ENCODE measurements around the gene CDCA8. TPM values are rescaled to one million over a fixed set of nuclear protein-coding genes. Genes with fewer than 3 reads are reported as not detected.

CDCA8 gene
- 42.8 and 43.2 TPM in 2 replicates for total RNA-seq

DNA sequence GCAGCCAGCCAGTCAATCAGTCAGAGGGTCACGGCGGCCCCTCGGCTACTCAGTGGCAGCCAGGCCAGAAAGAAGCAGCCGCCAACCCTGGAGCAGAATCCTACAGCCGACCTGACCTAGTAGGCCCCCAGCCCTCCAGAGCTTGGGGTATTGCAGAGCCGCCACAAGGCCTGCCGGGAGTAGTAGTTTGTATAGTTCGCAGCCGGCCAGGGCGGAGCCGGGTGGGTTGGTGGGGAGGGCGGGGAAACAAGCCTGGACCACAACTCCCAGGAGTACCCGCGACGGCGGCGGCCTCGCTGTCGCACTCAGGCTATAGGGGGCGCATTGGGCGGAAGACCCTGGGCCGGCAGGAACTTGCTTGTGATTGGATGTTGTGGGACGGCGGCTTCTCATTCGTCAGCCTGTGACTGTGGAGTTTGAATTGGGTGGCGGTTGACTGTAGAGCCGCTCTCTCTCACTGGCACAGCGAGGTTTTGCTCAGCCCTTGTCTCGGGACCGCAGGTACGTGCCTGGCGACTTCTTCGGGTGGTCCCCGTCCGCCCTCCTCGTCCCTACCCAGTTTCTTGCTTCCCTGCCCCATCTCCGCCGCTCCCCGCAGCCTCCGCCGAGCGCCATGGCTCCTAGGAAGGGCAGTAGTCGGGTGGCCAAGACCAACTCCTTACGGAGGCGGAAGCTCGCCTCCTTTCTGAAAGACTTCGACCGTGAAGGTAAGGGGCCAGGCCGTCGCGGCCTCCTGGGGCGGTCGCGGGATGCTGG is at the start of gene CDCA8:
Gene CDCA8 (plus strand): TSS at position 439 of the 756 bp plus-strand sequence. CDS start 175 bp downstream, at position 614.
- intact Hi-C loops (cut with micrococcal nuclease) = loop anchor here (1.0 to 10.0 kb wide), 17 partner anchors 10 to 1543 kb away; partner anchors contain the start of genes C1orf122, INPP5B, MRPS15 and MTF1

DNA sequence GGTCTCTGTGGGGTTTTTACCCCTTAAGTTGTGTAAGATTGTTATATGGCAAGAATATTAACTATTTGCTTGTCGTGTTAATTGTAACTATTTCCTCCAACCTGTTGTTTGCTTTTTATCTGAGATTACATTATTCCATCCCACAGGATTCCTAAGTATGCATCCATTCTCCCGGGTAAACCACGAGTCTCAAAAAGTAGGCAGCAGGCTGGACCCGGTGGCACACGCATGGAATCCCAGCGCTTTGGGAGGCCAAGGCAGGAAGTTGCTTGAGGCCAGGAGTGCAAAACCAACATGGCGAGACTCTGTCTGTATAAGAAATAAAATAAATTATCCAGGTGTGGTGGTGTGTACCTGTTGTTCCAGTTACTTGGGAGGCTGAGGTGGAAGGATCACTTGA is 45.0 kb upstream of the CDCA8 start:
- intact Hi-C loops (cut with micrococcal nuclease) = no loop called here

GRCh38 chr1:37650173-37650572 is 42.1 kb upstream of the CDCA8 start:
- intact Hi-C loops (cut with micrococcal nuclease) = no loop called here

- intact Hi-C loops (cut with micrococcal nuclease) = no loop called here
Measured at GRCh38 chr1:37650721-37651120, 41.6 kb upstream of the CDCA8 start.

GRCh38 chr1:37651803-37652202 is 40.5 kb upstream of the CDCA8 start:
- intact Hi-C loops (cut with micrococcal nuclease) = no loop called here

GRCh38 chr1:37652976-37653375 is 39.3 kb upstream of the CDCA8 start:
- intact Hi-C loops (cut with micrococcal nuclease) = no loop called here

DNA sequence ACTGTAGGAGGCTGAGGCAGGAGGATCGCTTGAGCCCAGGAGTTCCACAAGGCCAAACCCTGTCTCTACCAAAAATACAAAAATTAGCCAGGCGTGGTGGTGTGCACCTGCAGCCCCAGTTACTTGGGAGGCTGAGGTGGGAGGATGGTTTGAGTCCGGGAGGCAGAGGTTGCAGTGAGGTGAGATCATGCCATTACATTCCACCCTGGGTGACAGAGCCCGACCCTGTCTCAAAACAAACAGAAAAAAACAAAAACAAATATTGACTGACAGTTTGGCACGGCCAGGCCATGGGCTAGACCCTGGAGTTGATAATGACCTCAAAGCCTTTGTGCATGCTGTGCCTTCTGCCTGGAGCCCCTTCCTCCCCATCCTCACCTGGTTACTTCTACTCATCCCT is 38.4 kb upstream of the CDCA8 start:
- intact Hi-C loops (cut with micrococcal nuclease) = no loop called here

GRCh38 chr1:37655274-37655673 is 37.0 kb upstream of the CDCA8 start:
- intact Hi-C loops (cut with micrococcal nuclease) = no loop called here

DNA sequence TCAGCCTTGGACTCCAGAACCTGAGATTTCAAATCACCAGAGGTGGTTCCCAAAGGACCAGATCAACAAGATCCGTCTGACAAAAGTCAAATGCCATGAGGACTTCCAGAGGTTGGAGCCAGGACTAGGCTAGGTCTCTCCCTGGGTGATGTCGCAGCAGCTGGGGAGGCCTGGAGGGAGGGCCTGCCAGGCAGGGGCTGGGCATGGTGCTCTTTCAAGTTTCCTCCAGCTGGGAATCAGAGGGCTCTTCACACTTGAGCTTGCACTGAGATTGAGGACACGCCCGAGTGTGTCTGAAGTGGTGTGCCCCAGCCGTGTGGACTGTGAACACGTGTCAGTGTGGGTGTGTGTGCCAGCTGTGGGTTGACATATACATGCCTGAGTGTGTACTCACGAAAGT is 36.3 kb upstream of the CDCA8 start:
- intact Hi-C loops (cut with micrococcal nuclease) = no loop called here

DNA sequence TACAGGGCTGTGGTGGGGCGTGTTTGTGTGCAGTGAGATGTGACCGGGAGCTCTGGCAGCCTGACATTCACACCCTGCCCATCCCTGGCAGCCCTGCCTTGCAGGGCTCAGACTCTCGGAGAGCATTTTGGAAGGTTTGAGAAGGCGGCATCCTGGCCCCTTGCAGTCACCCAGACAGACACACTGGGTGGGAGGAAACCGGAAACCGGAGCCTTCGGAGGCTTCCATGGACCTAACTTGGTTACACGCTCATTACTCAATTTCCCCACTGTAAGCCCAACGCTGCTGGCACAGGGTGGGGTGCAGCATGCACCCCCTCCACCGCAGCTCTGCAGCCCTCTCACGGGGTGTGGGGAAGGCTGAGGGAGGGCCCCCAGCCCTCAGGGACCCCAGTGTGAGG is 35.4 kb upstream of the CDCA8 start:
- intact Hi-C loops (cut with micrococcal nuclease) = no loop called here

GRCh38 chr1:37657620-37658412 is 34.5 kb upstream of the CDCA8 start:
- intact Hi-C loops (cut with micrococcal nuclease) = no loop called here

- intact Hi-C loops (cut with micrococcal nuclease) = no loop called here
Measured at GRCh38 chr1:37658486-37658885, 33.8 kb upstream of the CDCA8 start.

GRCh38 chr1:37660664-37661063 is 31.7 kb upstream of the CDCA8 start:
- intact Hi-C loops (cut with micrococcal nuclease) = no loop called here

- intact Hi-C loops (cut with micrococcal nuclease) = no loop called here
Measured at GRCh38 chr1:37661401-37661800, 30.9 kb upstream of the CDCA8 start.

DNA sequence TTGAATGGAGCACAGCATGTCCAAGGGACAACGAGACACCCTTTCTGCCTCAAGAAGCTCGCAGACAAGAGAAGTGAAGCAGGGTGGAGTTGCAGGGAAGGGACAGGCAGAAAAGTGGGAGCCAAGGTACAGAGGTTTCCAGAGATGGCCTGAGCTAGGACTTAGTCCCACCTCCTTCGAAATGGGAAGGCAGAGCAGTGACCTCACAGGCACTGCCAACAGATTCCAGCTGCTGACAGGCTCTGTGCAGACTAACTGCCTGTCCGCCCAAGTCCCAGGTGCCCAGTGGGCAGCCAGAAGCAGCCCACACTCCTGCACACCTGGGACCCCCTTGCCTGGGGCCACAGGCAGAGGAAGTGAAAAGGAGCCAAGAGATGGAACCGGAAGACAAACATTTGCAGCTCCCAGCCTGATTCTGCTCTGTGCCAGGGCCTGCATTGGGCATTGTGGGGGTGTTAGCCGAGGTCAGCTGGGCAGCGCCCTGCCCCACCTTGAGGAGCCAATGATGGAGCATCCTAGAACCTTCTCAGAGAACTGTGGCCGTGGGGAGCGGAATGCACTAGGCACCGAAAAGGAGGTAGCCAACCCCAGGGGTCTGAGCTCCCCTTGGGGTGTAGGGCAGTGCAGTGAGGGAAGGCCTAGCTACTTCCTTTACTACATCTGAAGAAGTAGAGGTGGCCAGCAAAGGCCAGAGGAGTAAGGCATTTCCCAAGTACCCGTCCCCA is 30.1 kb upstream of the CDCA8 start:
- intact Hi-C loops (cut with micrococcal nuclease) = no loop called here

DNA sequence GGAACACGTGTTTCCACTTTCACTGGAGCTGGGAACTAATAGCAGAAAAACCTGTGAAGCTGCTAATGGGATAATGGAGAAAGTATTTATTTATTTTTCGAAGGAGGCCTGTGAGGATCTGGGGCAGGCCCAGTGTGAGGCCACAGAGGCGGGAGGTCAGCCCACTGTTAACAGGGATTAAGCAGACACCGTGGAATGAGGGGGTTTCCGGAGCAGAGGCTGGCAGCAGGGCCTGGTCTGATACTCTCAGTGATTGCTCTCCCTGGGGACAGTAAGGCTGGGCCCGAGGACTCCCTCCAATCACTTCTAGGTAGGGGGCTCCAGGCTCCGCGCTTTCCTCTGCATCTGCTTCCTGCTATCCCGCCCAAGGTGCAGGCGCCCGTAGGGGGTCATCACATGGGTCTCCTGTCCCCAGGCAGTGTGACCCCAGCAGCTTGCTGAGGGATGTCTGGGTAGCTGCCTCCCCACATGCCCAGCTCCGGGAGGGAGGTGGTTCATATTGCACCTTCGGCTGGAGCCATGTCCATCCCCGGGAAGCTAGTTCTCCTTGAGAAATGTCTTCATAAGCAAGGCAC is 28.8 kb upstream of the CDCA8 start:
- intact Hi-C loops (cut with micrococcal nuclease) = no loop called here

DNA sequence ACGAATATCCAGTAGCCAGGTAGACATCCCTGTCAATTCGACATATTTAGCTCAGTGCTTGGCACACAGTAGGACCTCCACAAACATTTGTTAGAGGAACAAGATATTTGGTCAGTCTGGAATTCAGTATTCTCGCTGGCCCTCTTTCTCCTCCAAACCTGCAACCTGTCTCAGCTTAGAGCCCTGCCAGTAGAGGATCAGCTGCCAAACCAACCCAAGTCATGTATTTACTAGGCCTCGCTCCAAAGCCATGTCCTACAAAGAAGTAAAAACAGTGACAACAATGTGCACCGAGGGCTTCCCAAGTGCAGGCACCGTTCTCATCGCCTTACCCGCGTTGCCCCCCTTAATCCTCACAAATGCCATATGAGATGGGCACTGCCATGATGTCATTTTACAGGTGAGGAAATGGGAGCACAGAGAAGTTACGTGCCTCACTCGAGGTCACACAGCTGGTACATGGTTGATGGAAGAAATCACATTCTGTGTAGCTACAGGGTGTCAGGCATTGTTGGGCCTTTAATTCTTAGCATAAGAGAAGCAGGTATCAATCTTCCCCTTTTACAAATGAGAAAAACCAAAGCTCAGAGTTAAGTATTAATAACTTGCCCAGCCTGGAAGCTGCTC is 26.0 kb upstream of the CDCA8 start:
- intact Hi-C loops (cut with micrococcal nuclease) = no loop called here

DNA sequence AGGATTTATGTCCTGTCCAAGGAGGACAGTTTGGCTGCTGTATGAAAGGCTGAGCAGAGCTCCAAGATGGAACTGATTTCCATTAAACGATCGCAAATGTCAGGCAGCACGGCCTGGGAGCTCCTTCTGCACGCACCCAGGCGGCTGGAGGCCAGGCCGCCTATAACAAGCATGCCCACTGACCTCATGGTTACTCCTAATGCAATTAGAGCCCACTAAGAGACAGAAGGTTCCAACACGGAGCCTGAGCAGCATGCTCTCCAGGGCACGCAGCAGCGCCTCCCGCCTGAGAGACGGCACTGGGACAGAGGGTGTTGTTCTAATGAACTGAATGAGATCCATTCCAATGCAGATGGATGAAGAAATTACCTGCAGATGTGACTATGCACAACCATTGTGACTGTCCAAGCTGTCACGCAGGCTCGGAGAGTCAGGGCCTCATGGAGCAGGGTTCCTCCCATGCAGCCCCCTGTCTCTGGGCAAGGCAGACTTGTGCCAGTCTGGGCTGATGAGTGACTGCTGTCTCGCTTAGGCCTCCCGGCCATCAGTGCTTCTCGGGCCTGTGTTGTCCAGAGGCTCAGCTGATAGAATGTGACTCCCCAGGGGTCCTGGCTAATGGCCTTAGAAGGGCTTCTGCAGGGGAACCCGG is 25.2 kb upstream of the CDCA8 start:
- intact Hi-C loops (cut with micrococcal nuclease) = no loop called here

GRCh38 chr1:37670133-37670532 is 22.2 kb upstream of the CDCA8 start:
- intact Hi-C loops (cut with micrococcal nuclease) = no loop called here

GRCh38 chr1:37671261-37671660 is 21.1 kb upstream of the CDCA8 start:
- intact Hi-C loops (cut with micrococcal nuclease) = no loop called here

Data from T-helper 1 cell treated with Interleukin-12 subunit alpha and Interleukin-12 subunit beta and Interleukin-4 antibody, amounts not matched to agents 30 ng/mL and 1 ng/mL, for 36 hours (primary cell).